Stimulated activated CD4-positive, alpha-beta T cell treated with anti-CD3 and anti-CD28 coated beads, Interleukin-1b, Interleukin-23, amount 100 ng/mL, for 48 hours (primary cell): ENCODE results near the gene ASAP2.

Experiments
- DNase-seq: peaks from one replicate; pipeline ENCODE4 v3.0.0-alpha.2; 2020

The ASAP2 gene

GRCh38 chr2:9184361-9184760, 22.3 kb upstream of the ASAP2 start:
- DNase-seq: no peak

GRCh38 chr2:9187620-9188214, 18.9 kb upstream of the ASAP2 start:
- no peak for DNase-seq

GRCh38 chr2:9188823-9189222, 17.8 kb upstream of the ASAP2 start:
- DNase-seq: no peak

- DNase-seq: no peak
These were observed 16.7 kb upstream of the ASAP2 start for GRCh38 chr2:9189901-9190300.

- DNase-seq: no peak
These were observed 15.6 kb upstream of the ASAP2 start for GRCh38 chr2:9191041-9191481.

- no peak for DNase-seq
These were observed 13.9 kb upstream of the ASAP2 start for GRCh38 chr2:9192712-9193111.

GRCh38 chr2:9194352-9194751, 12.3 kb upstream of the ASAP2 start:
- DNase-seq: no peak

GRCh38 chr2:9196637-9197036, 10.0 kb upstream of the ASAP2 start:
- DNase-seq: no peak

- no peak for DNase-seq
These were observed 8.7 kb upstream of the ASAP2 start for GRCh38 chr2:9197916-9198315.

GRCh38 chr2:9199716-9200632, 6.6 kb upstream of the ASAP2 start:
- DNase-seq: no peak

GRCh38 chr2:9200633-9201015, 6.0 kb upstream of the ASAP2 start:
- DNase-seq: no peak

GRCh38 chr2:9201185-9201891, 5.3 kb upstream of the ASAP2 start:
- no peak for DNase-seq

GRCh38 chr2:9203006-9203405, 3.6 kb upstream of the ASAP2 start:
- DNase-seq: no peak

- DNase-seq: no peak
These were observed 2.7 kb upstream of the ASAP2 start for GRCh38 chr2:9203876-9204275.

GRCh38 chr2:9204939-9205338, 1.7 kb upstream of the ASAP2 start:
- no peak for DNase-seq

GRCh38 chr2:9205486-9205885, 1.1 kb upstream of the ASAP2 start:
- no peak for DNase-seq

- DNase-seq: no peak
These were observed 504 bp downstream of the ASAP2 start for GRCh38 chr2:9206991-9207640.

GRCh38 chr2:9207641-9208311, 1.2 kb downstream of the ASAP2 start:
- DNase-seq: no peak

- DNase-seq: no peak
These were observed 2.3 kb downstream of the ASAP2 start for GRCh38 chr2:9208875-9209274.

- no peak for DNase-seq
These were observed 3.4 kb downstream of the ASAP2 start for GRCh38 chr2:9210030-9210429.

- DNase-seq: no peak
These were observed 4.9 kb downstream of the ASAP2 start for GRCh38 chr2:9211496-9211895.

- DNase-seq: no peak
These were observed 5.5 kb downstream of the ASAP2 start for GRCh38 chr2:9212010-9212635.
